CD4-positive, alpha-beta T cell treated with Interferon gamma for 1 hour (primary cell): ENCODE measurements around the gene LINC00305.

Experiments
- DNase-seq: peaks from one replicate; pipeline ENCODE4 v3.0.0-alpha.2; 2020

LINC00305 gene

GRCh38 chr18:64148988-64149387, at the start of gene LINC00305:
LINC00305 (minus strand) TSS chr18:64149088.
- DNase-seq = no peak

GRCh38 chr18:64191069-64191468, 42.2 kb upstream of the LINC00305 start:
- DNase-seq = no peak

- DNase-seq = no peak
Observed at GRCh38 chr18:64185987-64186386, 37.1 kb upstream of the LINC00305 start.

- no peak for DNase-seq
Observed at GRCh38 chr18:64183665-64184064, 34.8 kb upstream of the LINC00305 start.

GRCh38 chr18:64180617-64181016, 31.7 kb upstream of the LINC00305 start:
- no peak for DNase-seq

GRCh38 chr18:64180171-64180570, 31.3 kb upstream of the LINC00305 start:
- DNase-seq = no peak

GRCh38 chr18:64179556-64180080, 30.7 kb upstream of the LINC00305 start:
- no peak for DNase-seq

- no peak for DNase-seq
Observed at GRCh38 chr18:64178860-64179259, 30.0 kb upstream of the LINC00305 start.

- DNase-seq = no peak
Observed at GRCh38 chr18:64175432-64175831, 26.5 kb upstream of the LINC00305 start.

GRCh38 chr18:64171576-64171975, 22.7 kb upstream of the LINC00305 start:
- no peak for DNase-seq

- no peak for DNase-seq
Observed at GRCh38 chr18:64167408-64167925, 18.6 kb upstream of the LINC00305 start.

- no peak for DNase-seq
Observed at GRCh38 chr18:64165906-64166305, 17.0 kb upstream of the LINC00305 start.

- DNase-seq = no peak
Observed at GRCh38 chr18:64164883-64165282, 16.0 kb upstream of the LINC00305 start.

- no peak for DNase-seq
Observed at GRCh38 chr18:64149916-64150438, 1.1 kb upstream of the LINC00305 start.

GRCh38 chr18:64142904-64143303, 6.0 kb downstream of the LINC00305 start:
- DNase-seq = no peak

- no peak for DNase-seq
Observed at GRCh38 chr18:64137914-64138313, 11.0 kb downstream of the LINC00305 start.

- no peak for DNase-seq
Observed at GRCh38 chr18:64134044-64134747, 14.7 kb downstream of the LINC00305 start.

GRCh38 chr18:64132871-64133270, 16.0 kb downstream of the LINC00305 start:
- DNase-seq = no peak

GRCh38 chr18:64131314-64131713, 17.6 kb downstream of the LINC00305 start:
- no peak for DNase-seq

- no peak for DNase-seq
Observed at GRCh38 chr18:64127172-64127571, 21.7 kb downstream of the LINC00305 start.

- DNase-seq = no peak
Observed at GRCh38 chr18:64119916-64120315, 29.0 kb downstream of the LINC00305 start.

GRCh38 chr18:64118406-64118805, 30.5 kb downstream of the LINC00305 start:
- DNase-seq = no peak

- DNase-seq = no peak
Observed at GRCh38 chr18:64116571-64117175, 32.2 kb downstream of the LINC00305 start.

GRCh38 chr18:64115881-64116280, 33.0 kb downstream of the LINC00305 start:
- DNase-seq = no peak
